Gastroesophageal sphincter (tissue), 4 donors: Measurements from ENCODE around the gene SURF4. TPM values are rescaled to one million over a fixed set of nuclear protein-coding genes. Genes with fewer than 3 reads are reported as not detected.
"Not testable (repeated sequence)": the region's sequence is repeated elsewhere in the genome, so short reads cannot be mapped to it uniquely, and the experiment has no call there.

ENCODE experiments used
- ATAC-seq: fragments of 150-250 bp; one replicate; pipeline ENCODE4 v1.9.1; 2016; ENCODE audit warnings: mild to moderate bottlenecking, moderate library complexity
- H3K27ac ChIP-seq, 4 donors: fragments of 200-600 bp; sonication (generic) in 3 of 4; 1 replicate in 3 of 4; 2 replicates in 1 of 4; pipeline ENCODE4 v1.5.1; 2016 to 2019
- H3K27me3 ChIP-seq: fragments of 200-600 bp; sonication (generic); one replicate; pipeline ENCODE4 v1.5.1; 2019
- H3K36me3 ChIP-seq, 2 donors: fragments of 200-600 bp; sonication (generic); one replicate each; pipeline ENCODE4 v1.5.1; 2019; ENCODE audit warnings: control low read depth in 1 of 2
- H3K4me1 ChIP-seq, 3 donors: fragments of 200-600 bp; sonication (generic); 1 replicate in 2 of 3; 2 replicates in 1 of 3; pipeline ENCODE4 v1.5.1; 2016 to 2019; ENCODE audit warnings: control low read depth in 2 of 3
- H3K4me3 ChIP-seq, 2 donors: fragments of 200-600 bp; sonication (generic); one replicate each; pipeline ENCODE4 v1.5.1; 2019; ENCODE audit warnings: mild to moderate bottlenecking in 1 of 2, moderate library complexity in 1 of 2
- H3K9me3 ChIP-seq, 3 donors: fragments of 200-600 bp; sonication (generic); one replicate each; pipeline ENCODE4 v1.5.1; 2017 to 2019; ENCODE audit warnings: control low read depth in 2 of 3
- EP300 ChIP-seq: sonication (generic); formaldehyde crosslinking; IDR thresholded peaks from one replicate; pipeline ENCODE4 v1.6.1; 2017; ENCODE audit warnings: antibody characterized with exemption, mild to moderate bottlenecking
- POLR2A ChIP-seq, 2 donors: fragments of 450-650 bp; IDR thresholded peaks; one replicate each; pipeline ENCODE4 v1.6.1; 2017; ENCODE audit warnings: antibody characterized with exemption in 2 of 2, mild to moderate bottlenecking in 2 of 2, moderate library complexity in 1 of 2
- POLR2AphosphoS5 ChIP-seq: sonication (generic); formaldehyde crosslinking; IDR thresholded peaks from one replicate; pipeline ENCODE4 v1.6.1; 2017; ENCODE audit warnings: antibody characterized with exemption
- WGBS, 2 donors: methylation state at CpG; one replicate each; pipeline ENCODE4 v1.1.5; 2018; ENCODE audit warnings: low coverage in 1 of 2; 5-methylcytosine and 5-hydroxymethylcytosine counted together
- total RNA-seq, 4 donors: library from RNA; depleted of rRNA; stranded (reverse); fragments of >200 nt; gene quantifications; one replicate each; pipeline ENCODE4 v1.1.0, GENCODE V29; 2016
- TF ChIP-seq, protein P1 (sequence below), 4 experiments: fragments of 200-600 bp in 2 of 4; fragments of 450-650 bp in 2 of 4; sonication (generic) in 1 of 4; IDR thresholded peaks; one replicate each; pipeline ENCODE4 v1.5.1; 2017 to 2019; ENCODE audit warnings: antibody characterized with exemption in 4 of 4, mild to moderate bottlenecking in 2 of 4, moderate library complexity in 2 of 4

SURF4 gene
- total RNA-seq, 4 donors from 2014 or later = 78.1 to 139 (median 108) TPM

DNA sequence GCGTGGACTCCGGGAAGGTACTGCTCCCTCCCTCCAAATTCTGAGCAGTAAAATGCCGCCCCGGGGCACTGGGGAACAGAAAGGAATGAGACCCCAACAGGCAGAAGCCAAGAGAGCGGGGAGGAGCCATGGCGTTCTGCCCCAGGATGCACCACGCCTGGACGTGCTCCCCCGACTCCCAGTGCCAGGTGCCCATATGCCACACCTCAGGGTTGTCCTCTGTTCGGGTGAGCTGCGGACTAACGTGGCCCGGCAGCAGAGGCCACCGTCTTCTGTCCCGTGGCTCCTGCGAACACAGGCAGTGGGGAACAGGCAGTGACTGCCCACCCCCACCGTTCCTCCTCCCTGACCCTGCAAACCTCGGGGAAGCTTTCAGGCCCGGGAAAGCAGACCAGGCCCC lies 44.6 kb downstream of the SURF4 start:
- no peak overlapping the region for H3K4me3 ChIP-seq
- no peak for ATAC-seq
- no peaks in the 10 kb centered on the region for H3K27me3 ChIP-seq
- H3K4me1 ChIP-seq = peaks cover 4 to 28% (median 14%) of the 10 kb centered on the region in 3 donors
- WGBS, 2 donors = 70 to 82% methylated on average over 2 to 11 of the region's 19 CpGs
- no peaks in the 10 kb centered on the region for H3K9me3 ChIP-seq
- TF ChIP-seq, protein P1, sequence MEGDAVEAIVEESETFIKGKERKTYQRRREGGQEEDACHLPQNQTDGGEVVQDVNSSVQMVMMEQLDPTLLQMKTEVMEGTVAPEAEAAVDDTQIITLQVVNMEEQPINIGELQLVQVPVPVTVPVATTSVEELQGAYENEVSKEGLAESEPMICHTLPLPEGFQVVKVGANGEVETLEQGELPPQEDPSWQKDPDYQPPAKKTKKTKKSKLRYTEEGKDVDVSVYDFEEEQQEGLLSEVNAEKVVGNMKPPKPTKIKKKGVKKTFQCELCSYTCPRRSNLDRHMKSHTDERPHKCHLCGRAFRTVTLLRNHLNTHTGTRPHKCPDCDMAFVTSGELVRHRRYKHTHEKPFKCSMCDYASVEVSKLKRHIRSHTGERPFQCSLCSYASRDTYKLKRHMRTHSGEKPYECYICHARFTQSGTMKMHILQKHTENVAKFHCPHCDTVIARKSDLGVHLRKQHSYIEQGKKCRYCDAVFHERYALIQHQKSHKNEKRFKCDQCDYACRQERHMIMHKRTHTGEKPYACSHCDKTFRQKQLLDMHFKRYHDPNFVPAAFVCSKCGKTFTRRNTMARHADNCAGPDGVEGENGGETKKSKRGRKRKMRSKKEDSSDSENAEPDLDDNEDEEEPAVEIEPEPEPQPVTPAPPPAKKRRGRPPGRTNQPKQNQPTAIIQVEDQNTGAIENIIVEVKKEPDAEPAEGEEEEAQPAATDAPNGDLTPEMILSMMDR (IDR thresholded peaks at IDR 0.05) = no peak
- TF ChIP-seq POLR2A (IDR thresholded peaks at IDR 0.05) (no peak), POLR2AphosphoS5 (no peak), EP300 (no peak)
- peaks cover 0 to 48% of the 10 kb centered on the region in 2 donors for H3K36me3 ChIP-seq
- H3K27ac ChIP-seq = no peak overlapping the region

DNA sequence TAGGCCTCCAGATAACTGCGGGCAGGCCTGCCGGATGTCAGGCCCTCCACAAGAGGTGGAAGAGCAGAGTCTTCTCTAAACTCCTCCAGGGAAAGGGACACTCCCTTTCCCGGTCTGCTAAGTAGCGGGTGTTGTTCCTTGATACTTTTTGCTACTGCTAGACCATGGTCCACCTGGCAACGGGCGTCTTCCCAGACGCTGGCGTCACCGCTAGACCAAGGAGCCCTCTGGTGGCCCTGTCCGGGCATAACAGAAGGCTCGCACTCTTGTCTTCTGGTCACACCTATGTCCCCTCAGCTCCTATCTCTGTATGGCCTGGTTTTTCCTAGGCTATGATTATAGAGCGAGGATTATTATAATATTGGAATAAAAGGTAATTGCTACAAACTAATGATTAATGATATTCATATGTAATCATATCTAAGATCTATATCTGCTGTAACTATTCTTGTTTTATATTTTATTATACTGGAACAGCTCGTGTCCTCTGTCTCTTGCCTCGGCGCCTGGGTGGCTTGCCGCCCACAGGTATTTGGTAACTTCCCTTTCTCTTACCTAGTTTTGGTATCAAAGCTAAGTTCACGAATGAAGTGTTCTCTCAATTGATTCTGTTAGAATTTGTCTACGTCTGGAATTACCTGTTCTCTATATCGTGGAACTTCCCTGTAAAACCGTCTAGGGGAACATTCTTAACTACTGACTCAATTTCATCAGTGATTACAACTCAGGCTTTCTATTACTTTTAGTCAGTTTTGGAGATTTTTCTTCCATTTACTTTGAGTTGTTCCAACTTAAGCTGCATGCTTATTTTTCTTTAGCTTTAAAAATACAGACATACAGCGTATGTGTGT lies 46.3 kb downstream of the SURF4 start:
- H3K4me3 ChIP-seq, H3K9me3 ChIP-seq, H3K27me3 ChIP-seq, H3K27ac ChIP-seq, ATAC-seq: not testable (repeated sequence)
- Histone ChIP-seq H3K36me3 (peaks cover 0 to 47% of the 10 kb centered on the region in 2 donors), H3K4me1 (peaks cover 0 to 16% (median 7%) of the 10 kb centered on the region in 3 donors)
- WGBS, 2 donors = 62 to 70% methylated on average over 13 to 15 of the region's 21 CpGs
- TF ChIP-seq, protein P1 (IDR thresholded peaks at IDR 0.05) = peak in 3 of 4 experiments; percentile 39 to 65 (median 62)

DNA sequence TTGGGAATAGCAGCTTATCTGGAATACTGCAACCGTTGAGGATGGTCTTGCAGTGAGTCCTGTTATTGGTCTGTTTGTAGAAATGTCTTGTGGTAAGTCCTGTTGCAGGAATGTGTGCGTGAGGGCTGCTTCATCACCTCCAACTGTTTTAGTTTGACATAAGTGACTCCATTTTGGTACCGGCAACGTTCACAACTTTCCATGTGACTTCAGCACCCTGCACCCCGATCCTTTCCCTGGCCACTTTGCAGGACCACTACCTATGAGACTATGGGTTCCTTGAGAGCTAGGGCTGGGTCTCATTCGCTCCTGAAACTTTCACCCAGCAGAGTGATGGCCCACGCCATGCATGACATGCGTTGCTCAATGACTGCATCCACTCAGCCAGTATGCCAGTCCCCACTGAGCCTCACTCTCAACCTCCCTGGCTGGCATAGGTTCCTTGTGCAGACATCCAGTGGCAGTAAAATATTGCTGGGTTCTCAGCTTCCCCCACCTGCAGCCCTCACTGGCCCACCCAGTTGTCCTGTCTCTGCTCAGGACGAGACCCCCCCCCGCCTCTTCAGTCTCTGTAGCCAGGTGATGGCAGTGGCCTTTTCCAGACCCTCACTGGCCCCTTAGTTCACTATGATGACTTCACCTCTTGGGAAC lies 47.9 kb downstream of the SURF4 start:
- 84 to 88% methylated on average over 5 to 6 of the region's 10 CpGs for WGBS, 2 donors
- no peaks in the 10 kb centered on the region for H3K9me3 ChIP-seq
- H3K4me1 ChIP-seq = peaks cover 0 to under 1% (median 0%) of the 10 kb centered on the region in 3 donors
- no peaks in the 10 kb centered on the region for H3K27me3 ChIP-seq
- peaks cover 0 to 31% of the 10 kb centered on the region in 2 donors for H3K36me3 ChIP-seq
- H3K4me3 ChIP-seq = no peak overlapping the region
- TF ChIP-seq POLR2A (IDR thresholded peaks at IDR 0.05) = no peak
- TF ChIP-seq, protein P1 (IDR thresholded peaks at IDR 0.05) = no peak
- no peak overlapping the region for H3K27ac ChIP-seq
- ATAC-seq = no peak

DNA sequence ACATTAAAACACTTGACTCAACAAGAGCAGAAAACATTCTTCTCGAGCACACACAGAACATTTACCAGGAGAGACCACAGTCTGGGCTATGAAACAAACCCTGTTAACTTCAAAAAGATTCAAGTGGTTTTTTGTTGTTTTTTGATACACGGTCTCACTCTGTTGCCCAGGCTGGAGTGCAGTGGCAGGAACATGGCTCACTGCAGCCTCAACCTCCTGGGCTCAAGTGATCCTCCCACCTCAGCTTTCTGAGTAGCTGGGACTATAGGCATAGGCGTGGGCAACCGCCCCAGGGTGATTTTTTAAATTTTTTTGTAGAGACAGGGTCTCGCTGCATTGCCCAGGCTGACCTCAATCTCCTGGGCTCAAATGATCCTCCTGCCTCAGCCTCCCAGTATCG lies 48.8 kb downstream of the SURF4 start:
- not testable (repeated sequence) for H3K4me3 ChIP-seq, H3K4me1 ChIP-seq, H3K27me3 ChIP-seq, H3K27ac ChIP-seq, ATAC-seq, H3K9me3 ChIP-seq
- 73 to 96% methylated on average over 3 to 4 of the region's 6 CpGs for WGBS, 2 donors
- H3K36me3 ChIP-seq = peaks cover 0 to 22% of the 10 kb centered on the region in 2 donors

DNA sequence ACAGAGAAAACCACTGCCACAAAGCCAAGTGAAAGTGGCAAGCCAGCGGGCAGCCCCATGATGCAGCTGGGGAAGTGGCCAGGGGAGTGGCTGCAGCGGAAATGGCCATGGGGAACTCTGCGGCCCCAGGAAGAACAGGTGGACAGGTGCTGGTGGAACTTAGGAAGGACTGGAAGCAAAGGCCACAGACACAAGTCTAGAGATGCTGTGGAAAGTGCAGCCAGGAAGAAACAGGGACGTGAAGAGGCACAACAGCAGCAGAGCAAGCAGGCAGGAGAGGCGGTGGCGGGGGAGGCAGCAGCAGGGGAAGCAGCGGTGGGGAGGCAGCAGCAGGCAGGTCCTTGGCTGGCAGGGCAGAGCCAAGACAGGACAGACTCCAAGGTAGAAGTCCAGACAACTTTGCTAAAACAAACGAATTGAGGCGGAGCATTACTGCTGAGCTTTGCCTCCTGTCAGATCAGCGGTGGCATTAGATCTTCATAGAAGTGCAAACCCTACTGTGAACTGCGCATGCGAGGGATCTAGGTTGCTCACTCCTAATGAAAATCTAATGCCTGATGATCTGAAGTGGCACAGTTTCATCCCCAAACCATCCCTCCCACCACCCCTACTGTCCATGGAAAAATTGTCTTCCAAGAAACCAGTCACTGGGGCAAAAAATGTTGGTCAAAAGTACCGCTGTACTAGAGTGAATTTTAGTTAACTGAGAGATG lies 51.7 kb downstream of the SURF4 start:
- no peaks in the 10 kb centered on the region for H3K27me3 ChIP-seq
- H3K4me1 ChIP-seq = no peaks in the 10 kb centered on the region
- TF ChIP-seq POLR2AphosphoS5 (no peak), POLR2A (IDR thresholded peaks at IDR 0.05) (no peak), EP300 (no peak)
- TF ChIP-seq, protein P1 (IDR thresholded peaks at IDR 0.05) = no peak
- no peaks in the 10 kb centered on the region for H3K36me3 ChIP-seq
- 86 to 98% methylated on average over 5 to 13 of the region's 13 CpGs for WGBS, 2 donors
- no peak for ATAC-seq
- H3K9me3 ChIP-seq = no peaks in the 10 kb centered on the region
- no peak overlapping the region for H3K4me3 ChIP-seq
- H3K27ac ChIP-seq = no peak overlapping the region
